Thoracic aorta (tissue), 2 donors: ENCODE results near the gene SNX4. TPM values are rescaled to one million over a fixed set of nuclear protein-coding genes. Genes with fewer than 3 reads are reported as not detected.
A peak's percentile ranks its signal among the peaks of the same experiment; 100 is the strongest.

Source experiments
- ATAC-seq: fragments of 150-250 bp; one replicate; pipeline ENCODE4 v1.8.0; 2017; ENCODE audit warnings: low read depth; ENCODE audit not compliant: insufficient number of reproducible peaks, low FRiP score
- DNase-seq: peaks from one replicate; pipeline ENCODE4 v3.0.0-alpha.2; 2020; ENCODE audit warnings: low spot score
- H3K27ac ChIP-seq, 2 donors: fragments of 200-600 bp; sonication (generic); 1 replicate in 1 of 2; 2 replicates in 1 of 2; pipeline ENCODE4 v1.5.1; 2016; ENCODE audit warnings: mild to moderate bottlenecking in 2 of 2, moderate library complexity in 2 of 2
- H3K27me3 ChIP-seq: fragments of 200-600 bp; sonication (generic); replicated peaks from 2 replicates; pipeline ENCODE4 v1.6.0; 2016; ENCODE audit warnings: mild to moderate bottlenecking; ENCODE audit not compliant: insufficient read depth
- H3K36me3 ChIP-seq: fragments of 200-600 bp; sonication (generic); one replicate; pipeline ENCODE4 v1.5.1; 2016
- H3K4me1 ChIP-seq, 2 donors: fragments of 200-600 bp; sonication (generic); 1 replicate in 1 of 2; 2 replicates in 1 of 2; pipeline versions ENCODE4 v1.5.1 to v1.6.0; 2016; ENCODE audit warnings: low read depth in 2 of 2, mild to moderate bottlenecking in 1 of 2; ENCODE audit not compliant: control insufficient read depth in 1 of 2
- H3K4me3 ChIP-seq: fragments of 200-600 bp; sonication (generic); 2 replicates; pipeline ENCODE4 v1.5.1; 2016; ENCODE audit warnings: mild to moderate bottlenecking
- H3K9me3 ChIP-seq: fragments of 200-600 bp; sonication (generic); 2 replicates; pipeline ENCODE4 v1.5.1; 2016
- CTCF ChIP-seq: fragments of 200-600 bp; sonication (generic); IDR thresholded peaks from one replicate; pipeline ENCODE4 v1.5.1; 2019; ENCODE audit warnings: antibody characterized with exemption
- total RNA-seq, 2 donors: library from RNA; depleted of rRNA; stranded (reverse); fragments of >200 nt; gene quantifications; one replicate each; pipeline versions ENCODE4 v1.1.0 to v1.2.3, GENCODE V29; 2016

The SNX4 gene
- total RNA-seq, 2 donors from 2014 or later, result 26.4 to 29.9 TPM

DNA sequence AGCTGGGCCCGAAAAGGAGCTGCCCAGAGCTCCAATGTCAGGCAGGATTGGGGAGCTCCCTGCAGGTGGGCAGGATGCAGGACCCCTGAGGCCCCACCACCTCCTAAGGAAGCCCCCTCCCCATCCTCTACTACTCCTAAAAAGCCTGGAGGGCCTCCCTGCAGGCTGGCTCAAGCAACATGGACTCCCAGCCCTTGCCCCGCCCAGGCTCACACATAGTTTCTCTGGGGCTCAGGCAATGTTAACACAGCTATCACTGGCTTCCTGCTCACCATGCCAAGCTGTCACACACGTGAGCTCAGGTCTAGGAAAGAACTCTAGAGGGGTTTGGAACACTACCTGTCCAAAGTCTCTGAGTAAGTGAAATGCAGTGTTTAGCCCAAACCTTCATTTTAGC lies 79.4 kb downstream of the SNX4 start:
- Histone ChIP-seq H3K36me3 (no peaks in the 10 kb centered on the region), H3K9me3 (peaks cover 10% of the 10 kb centered on the region), H3K4me1 (peaks cover 10 to 26% of the 10 kb centered on the region in 2 donors), H3K27me3 (no peaks in the 10 kb centered on the region), H3K4me3 (no peak overlapping the region), H3K27ac (no peak overlapping the region)
- TF ChIP-seq CTCF, result no peak
- ATAC-seq (no peak), DNase-seq (no peak)

DNA sequence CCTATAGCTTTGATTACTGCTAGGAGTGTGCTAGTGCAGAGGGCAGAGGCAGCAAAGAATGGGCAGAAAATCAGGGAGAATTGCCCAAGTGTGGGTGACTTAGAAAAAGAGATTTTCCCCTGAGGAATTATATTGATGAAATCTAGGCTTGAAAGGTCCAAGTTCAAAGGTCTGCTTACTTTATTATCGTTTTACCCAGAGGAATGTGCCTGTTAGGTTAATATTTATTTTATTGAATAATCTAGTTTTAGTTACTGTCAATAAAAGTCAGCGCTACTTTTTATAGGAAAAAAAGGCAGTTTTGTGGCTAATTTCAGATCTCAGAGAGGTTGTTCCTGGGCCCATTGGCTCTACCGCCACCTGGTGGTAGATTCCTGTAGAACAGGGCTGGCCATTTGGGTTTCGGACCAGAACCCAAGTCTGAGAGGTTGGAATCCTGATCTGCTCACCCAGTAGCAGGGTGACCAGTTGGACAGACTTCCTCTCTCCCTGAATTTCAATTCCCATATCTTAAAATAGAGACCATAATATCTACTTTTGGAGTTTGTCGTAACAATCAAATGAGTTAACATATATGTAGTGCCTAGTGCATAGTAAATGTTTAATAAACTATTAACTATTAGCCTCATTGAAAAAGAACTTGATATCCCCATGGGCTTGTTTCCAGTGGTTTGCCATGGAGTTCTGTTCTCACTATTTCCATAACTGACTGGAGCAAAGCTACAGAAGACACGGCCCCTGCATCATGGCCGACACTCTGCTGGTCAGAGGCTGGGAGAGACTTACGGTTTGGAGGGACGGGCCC lies 82.2 kb downstream of the SNX4 start:
- TF ChIP-seq CTCF, result peak; percentile 94
- Histone ChIP-seq H3K36me3 (no peaks in the 10 kb centered on the region), H3K4me1 (peaks cover 0 to 14% of the 10 kb centered on the region in 2 donors), H3K9me3 (peaks cover 4% of the 10 kb centered on the region), H3K27me3 (no peaks in the 10 kb centered on the region), H3K4me3 (peak overlapping the region; percentile 13), H3K27ac (no peak overlapping the region)
- DNase-seq (no peak), ATAC-seq (no peak)

GRCh38 chr3:125436921-125437320 lies 83.1 kb downstream of the SNX4 start:
- H3K27me3 ChIP-seq, result no peaks in the 10 kb centered on the region
- H3K27ac ChIP-seq, result no peak overlapping the region
- TF ChIP-seq CTCF, result no peak
- H3K4me1 ChIP-seq, result peaks cover 0 to 14% of the 10 kb centered on the region in 2 donors
- no peaks in the 10 kb centered on the region for H3K9me3 ChIP-seq
- ATAC-seq, result no peak
- DNase-seq, result no peak
- H3K4me3 ChIP-seq, result no peak overlapping the region
- H3K36me3 ChIP-seq, result no peaks in the 10 kb centered on the region

DNA sequence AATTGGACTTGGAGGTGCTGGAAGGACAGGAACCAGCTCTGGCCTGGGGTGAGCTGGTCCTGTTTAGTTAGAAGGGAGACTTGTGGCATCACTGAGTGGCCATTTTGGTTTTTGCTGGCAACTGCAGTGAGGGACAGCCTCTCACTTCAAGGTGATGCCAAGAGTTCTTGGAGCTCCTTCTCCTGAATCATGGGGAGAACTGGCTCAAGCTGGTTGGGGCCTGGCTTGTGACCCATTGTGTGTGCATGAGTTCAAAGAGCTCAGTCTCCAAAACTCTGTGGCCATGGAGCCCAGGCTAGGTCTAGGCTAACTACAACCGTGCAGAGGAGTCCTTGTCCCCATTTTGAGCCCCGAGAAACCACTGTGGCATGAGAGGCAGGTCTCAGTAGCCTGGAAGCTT lies 84.8 kb downstream of the SNX4 start:
- no peak overlapping the region for H3K27ac ChIP-seq
- ATAC-seq, result no peak

GRCh38 chr3:125434582-125435011 lies 85.4 kb downstream of the SNX4 start:
- DNase-seq, result no peak
- Histone ChIP-seq H3K36me3 (no peaks in the 10 kb centered on the region), H3K4me3 (no peak overlapping the region), H3K27ac (no peak overlapping the region), H3K27me3 (no peaks in the 10 kb centered on the region), H3K4me1 (peaks cover 0 to 14% of the 10 kb centered on the region in 2 donors), H3K9me3 (no peaks in the 10 kb centered on the region)
- no peak for ATAC-seq
- TF ChIP-seq CTCF, result no peak

More for the DNA sequence above, 84.8 kb downstream of the SNX4 start:
- Histone ChIP-seq H3K9me3 (no peaks in the 10 kb centered on the region), H3K4me1 (peaks cover 0 to 14% of the 10 kb centered on the region in 2 donors), H3K36me3 (no peaks in the 10 kb centered on the region), H3K4me3 (no peak overlapping the region), H3K27me3 (no peaks in the 10 kb centered on the region)
- TF ChIP-seq CTCF, result no peak
- no peak for DNase-seq
